SW 1271 (cell line): ENCODE data around the gene RC3H1.
"Not testable (repeated sequence)": the region's sequence is repeated elsewhere in the genome, so short reads cannot be mapped to it uniquely, and the experiment has no call there.

ENCODE experiments used
- DNase-seq, 2 experiments: peaks; one replicate each; lab custom pipeline; 2025; lab: John Stamatoyannopoulos, UW

Gene RC3H1

GRCh38 chr1:174028495-174028894 is 6.3 kb upstream of the RC3H1 start:
- DNase-seq = no peak

- peak in 1 of 2 experiments; percentile 24 for DNase-seq
Measured at GRCh38 chr1:174023440-174023839, 1.3 kb upstream of the RC3H1 start.

- DNase-seq = no peak
Measured at GRCh38 chr1:174022976-174023277, 770 bp upstream of the RC3H1 start.

- DNase-seq = peak in 1 of 2 experiments; percentile 40
Measured at GRCh38 chr1:174021591-174022079, 522 bp downstream of the RC3H1 start.

- no peak for DNase-seq
Measured at GRCh38 chr1:174018565-174018964, 3.6 kb downstream of the RC3H1 start.

GRCh38 chr1:174017231-174017970 is 4.8 kb downstream of the RC3H1 start:
- no peak for DNase-seq

GRCh38 chr1:174013864-174014418 is 8.2 kb downstream of the RC3H1 start:
- DNase-seq = no peak

GRCh38 chr1:174008979-174009378 is 13.2 kb downstream of the RC3H1 start:
- no peak for DNase-seq

GRCh38 chr1:174008269-174008668 is 13.9 kb downstream of the RC3H1 start:
- no peak for DNase-seq

GRCh38 chr1:174007851-174008250 is 14.3 kb downstream of the RC3H1 start:
- no peak for DNase-seq

GRCh38 chr1:174005032-174005431 is 17.1 kb downstream of the RC3H1 start:
- DNase-seq = no peak

GRCh38 chr1:174003867-174004266 is 18.3 kb downstream of the RC3H1 start:
- no peak for DNase-seq

GRCh38 chr1:174001573-174001972 is 20.6 kb downstream of the RC3H1 start:
- no peak for DNase-seq

- DNase-seq = no peak
Measured at GRCh38 chr1:174000371-174000770, 21.8 kb downstream of the RC3H1 start.

GRCh38 chr1:173997791-173998190 is 24.4 kb downstream of the RC3H1 start:
- DNase-seq = no peak

GRCh38 chr1:173996995-173997394 is 25.2 kb downstream of the RC3H1 start:
- DNase-seq = no peak

- DNase-seq = no peak
Measured at GRCh38 chr1:173995475-173995874, 26.7 kb downstream of the RC3H1 start.

GRCh38 chr1:173993948-173994347 is 28.2 kb downstream of the RC3H1 start:
- DNase-seq = not testable (repeated sequence)

GRCh38 chr1:173988068-173988467 is 34.1 kb downstream of the RC3H1 start:
- DNase-seq = no peak

GRCh38 chr1:173986951-173987350 is 35.2 kb downstream of the RC3H1 start:
- no peak for DNase-seq

- no peak for DNase-seq
Measured at GRCh38 chr1:173970252-173970651, 51.9 kb downstream of the RC3H1 start.

- not testable (repeated sequence) for DNase-seq
Measured at GRCh38 chr1:173965896-173966295, 56.3 kb downstream of the RC3H1 start.

GRCh38 chr1:173963477-173963876 is 58.7 kb downstream of the RC3H1 start:
- DNase-seq = no peak

GRCh38 chr1:173960625-173961024 is 61.5 kb downstream of the RC3H1 start:
- no peak for DNase-seq
